ENCODE data around the gene BCO2.
"Not testable (repeated sequence)": the region's sequence is repeated elsewhere in the genome, so short reads cannot be mapped to it uniquely, and the experiment has no call there.

Gene BCO2

DNA sequence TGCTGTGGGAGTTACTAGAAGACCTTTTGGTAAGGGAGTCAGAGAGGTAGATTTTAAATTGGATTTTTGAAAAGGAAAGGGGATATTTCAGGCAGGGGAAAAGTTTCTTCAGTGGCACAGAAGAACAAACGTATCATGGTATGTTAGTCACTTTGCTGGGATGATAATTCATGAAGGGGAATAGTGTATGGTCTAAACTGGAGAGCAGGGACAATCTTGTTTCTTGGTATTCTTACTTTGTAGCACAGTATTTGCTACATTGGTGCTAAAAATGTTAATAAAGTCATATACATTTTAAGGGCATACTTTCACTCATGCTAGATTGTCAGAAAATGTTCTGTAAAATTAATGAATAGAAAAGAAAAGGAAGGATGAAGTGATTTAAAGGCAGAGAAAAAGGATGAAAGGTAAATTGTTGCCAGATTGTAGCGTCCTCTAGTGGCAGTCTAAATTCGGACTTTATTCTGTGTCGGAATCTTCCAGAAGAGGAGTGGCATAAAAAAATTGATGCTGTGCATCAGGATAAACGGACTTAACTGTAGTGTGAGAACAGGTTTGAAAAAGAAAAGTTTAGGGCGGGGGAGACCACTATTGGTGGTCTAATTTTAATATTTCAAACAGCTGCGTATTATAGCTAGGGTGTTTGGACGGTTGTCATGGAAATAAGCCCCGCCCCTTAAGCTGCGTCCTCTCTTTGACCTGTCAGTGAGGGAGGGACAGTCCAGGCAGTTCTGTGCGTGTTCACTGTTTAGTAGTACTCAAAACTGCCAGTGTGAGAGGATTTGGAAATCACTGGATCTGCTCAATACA, at the start of gene BCO2:
Gene BCO2, plus strand, starts transcription at position 724 of the 810 bp plus-strand sequence. CDS start 90 bp downstream, outside the sequence.
- peak; percentile 93 for DNase-seq

DNA sequence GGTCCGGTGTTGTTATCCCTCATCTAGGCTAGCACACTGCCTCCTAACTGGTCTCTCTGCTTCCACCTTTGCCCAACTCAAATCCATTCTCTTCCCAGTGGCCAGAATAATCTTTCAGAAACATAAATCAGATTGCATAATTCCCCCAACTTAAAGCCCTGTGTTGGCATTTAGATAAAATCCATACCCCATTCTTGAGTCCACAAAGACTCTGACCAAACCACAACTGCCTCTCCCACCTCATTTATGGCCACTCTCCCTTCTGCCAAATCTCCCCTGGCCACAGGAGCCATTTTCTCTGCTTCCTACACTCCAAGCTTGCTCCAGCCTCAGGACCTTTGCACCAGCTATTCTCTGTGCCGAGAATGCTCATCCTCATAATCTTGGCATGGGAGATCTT, 48.3 kb upstream of the BCO2 start:
- DNase-seq: no peak

GRCh38 chr11:112128483-112129121, 46.7 kb upstream of the BCO2 start:
- peak; percentile 28 for DNase-seq

DNA sequence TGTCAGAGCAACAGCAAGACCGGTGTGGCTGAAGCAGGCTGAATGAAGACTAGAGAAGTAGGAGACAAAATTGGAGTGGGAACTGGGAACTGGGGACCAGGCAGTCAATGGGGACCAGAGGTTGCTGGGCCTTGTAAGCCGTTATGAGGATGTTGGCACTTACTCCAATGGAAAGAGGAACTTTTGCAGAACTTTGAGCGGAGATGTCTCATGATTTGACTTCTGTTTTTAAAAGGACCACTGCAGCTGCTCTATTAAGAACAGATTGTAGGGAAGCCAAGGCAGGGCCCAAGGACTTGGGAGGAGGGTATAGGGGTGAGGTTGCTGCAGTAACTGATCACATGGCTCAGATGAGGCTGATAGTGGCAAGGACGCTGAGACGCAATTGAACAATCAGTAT, 45.7 kb upstream of the BCO2 start:
- no peak for DNase-seq

DNA sequence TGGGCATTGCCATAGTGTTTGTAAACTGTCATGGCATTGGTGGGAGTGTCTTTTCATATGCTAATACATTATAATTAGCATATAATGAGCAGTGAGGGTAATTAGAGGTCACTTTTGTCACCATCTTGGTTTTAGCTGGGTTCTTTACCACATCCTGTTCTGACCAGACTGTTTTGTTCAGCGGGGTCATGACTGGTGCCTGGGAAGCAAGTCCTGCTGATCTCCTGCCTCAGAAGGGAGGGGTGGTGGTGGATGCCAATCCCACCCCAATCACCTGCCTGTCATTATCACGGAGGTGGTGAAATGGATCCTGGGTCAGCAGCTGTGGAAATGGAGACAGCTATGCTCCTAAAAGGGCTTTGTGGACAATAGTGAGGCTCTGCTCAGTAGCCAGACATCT, 42.6 kb upstream of the BCO2 start:
- no peak for DNase-seq

DNA sequence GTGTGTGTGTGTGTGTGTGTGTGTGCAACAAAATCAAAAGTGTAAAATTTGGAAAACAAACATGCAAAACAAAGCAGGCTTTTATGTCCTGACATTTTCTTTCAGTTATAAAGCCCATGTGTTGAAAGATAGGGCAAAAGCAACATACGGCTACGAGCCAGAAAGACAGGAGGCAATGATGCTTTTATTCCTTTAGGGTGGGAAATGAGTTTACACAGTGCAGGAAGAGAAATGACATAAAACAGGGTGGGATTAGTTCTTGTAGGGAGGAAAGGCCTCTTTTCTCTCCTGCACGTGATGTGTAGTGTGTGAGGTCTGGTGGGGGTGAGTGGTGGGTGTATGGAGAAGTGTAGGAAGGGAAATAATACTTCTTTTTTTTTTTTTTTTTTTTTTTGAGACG, 40.8 kb upstream of the BCO2 start:
- DNase-seq: no peak

GRCh38 chr11:112143597-112143996, 31.7 kb upstream of the BCO2 start:
- no peak for DNase-seq

GRCh38 chr11:112150517-112150916, 24.8 kb upstream of the BCO2 start:
- DNase-seq: no peak

- DNase-seq: no peak
Measured at GRCh38 chr11:112156153-112156955, 19.0 kb upstream of the BCO2 start.

GRCh38 chr11:112156956-112157766, 18.2 kb upstream of the BCO2 start:
- DNase-seq: no peak

DNA sequence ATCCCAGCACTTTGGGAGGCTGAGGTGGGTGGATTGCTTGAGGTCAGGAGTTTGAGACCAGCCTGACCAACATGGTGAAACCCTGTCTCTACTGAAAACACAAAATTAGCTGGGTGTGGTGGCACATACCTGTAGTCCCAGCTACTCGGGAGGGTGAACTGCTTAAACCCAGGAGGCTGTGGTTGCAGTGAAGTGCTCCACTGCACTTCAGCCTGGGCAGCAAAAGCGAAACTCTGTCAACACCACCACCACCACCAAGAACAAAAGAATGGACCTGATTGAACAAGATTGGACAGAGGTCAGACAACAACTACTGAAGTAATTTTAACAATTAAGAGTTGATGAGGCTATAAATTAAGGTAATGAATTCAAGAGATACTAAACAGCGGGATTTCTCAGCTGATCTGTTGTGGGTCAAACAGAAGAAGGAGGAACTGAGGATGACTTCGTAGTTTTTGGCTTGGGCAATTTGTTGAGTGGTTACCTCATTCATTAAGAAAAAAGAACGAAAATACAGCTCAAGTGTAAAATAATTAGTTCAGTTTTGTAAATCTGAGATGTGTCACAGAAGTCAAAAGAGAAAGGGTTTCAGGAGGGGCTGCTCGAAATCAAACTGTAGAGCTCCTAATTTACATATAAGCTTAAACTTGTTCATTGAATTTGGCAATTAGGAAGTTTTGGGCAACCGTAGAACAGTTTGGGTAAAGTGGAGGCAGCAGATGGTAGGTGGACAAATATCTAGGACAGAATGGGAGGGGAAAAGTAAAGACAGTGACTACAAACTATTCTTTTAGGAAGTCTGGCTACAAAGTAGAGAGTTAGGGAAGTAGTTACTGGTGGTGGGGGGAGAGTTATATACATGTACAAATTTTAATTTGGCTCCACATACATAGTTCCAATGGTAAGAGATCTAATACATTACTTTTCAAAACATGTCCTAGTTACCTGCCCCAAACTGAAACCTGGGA, 15.9 kb upstream of the BCO2 start:
- DNase-seq: no peak

GRCh38 chr11:112160091-112160848, 15.0 kb upstream of the BCO2 start:
- no peak for DNase-seq

- DNase-seq: no peak
Measured at GRCh38 chr11:112161012-112161411, 14.3 kb upstream of the BCO2 start.

DNA sequence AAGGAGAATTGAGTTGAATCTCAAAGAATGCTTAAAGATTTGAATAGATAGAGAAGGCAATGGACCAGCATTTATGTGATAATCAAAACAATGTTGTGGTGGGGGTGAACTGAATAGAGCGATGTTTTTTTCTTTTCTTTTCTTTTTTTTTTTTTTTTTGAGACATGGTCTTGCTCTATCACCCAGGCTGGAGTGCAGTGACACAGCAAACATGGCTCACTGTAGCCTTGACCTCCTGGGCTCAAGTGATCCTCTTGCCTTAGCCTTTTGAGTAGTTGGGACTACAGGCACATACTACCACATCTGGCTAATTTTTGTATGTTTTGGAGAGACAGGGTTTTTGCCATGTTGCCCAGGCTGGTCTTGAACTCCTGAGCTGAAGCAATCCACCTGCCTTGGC, 13.1 kb upstream of the BCO2 start:
- DNase-seq: not testable (repeated sequence)

DNA sequence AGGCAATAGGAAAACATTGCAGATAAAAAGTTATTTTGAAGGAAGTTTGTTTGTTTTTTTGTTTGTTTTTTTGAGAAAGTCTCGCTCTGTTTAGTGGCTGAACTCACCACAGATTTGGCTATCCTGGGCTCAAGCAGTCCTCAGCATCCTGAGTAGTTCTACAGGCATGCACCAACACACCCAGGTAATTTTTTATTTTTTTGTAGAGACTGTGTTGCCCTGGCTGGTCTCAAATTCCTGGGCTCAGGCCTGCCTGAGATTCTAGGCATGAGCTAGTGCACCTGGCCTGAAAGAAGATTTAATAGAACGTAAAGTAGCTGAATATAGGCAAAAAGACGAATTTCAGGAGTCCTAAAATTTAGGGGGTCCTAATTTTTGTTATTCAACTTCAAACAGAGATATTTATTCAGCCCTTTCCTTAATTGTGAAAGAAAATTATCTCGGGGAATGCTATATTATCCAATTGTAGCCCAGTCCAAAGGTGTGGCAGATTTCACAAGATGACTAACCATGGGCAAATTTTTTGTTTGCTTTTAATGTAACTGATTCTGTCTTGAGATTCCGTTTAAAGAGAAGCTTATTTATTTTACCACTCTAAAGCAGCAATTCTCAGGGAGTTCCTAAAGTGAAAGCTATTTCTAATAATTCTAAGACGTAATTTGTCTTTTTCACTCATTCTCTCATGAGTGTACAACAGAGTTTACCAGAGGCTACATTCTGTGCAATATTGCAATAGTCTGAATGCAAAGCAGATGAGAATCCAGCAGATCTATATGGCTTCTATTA, 12.4 kb upstream of the BCO2 start:
- DNase-seq: no peak

GRCh38 chr11:112163875-112164685, 11.2 kb upstream of the BCO2 start, which contains the start of gene IL18:
Gene IL18 (minus strand): TSS chr11:112164094. CDS start chr11:112155053, 9,041 bp downstream.
- DNase-seq: no peak

GRCh38 chr11:112165049-112165448, 10.3 kb upstream of the BCO2 start:
- no peak for DNase-seq

DNA sequence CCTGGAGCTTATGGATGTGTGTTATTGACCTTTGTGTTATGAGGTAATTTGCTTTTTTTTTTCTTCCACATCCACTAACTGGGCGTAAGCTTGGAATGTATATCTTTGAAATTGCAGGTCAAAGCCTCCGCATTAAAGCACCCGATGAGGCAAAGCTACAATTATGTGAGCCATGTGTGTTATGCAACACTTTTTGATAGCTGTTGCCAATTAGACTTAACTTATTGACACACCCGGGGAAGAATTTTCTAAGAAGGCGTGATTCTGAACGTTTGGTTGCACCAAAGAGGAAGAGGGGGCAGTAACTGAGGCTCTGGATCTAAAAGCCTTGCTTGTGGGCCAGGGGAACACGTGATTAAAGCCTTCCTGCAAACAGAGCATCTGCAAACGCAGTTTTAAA, 8.8 kb upstream of the BCO2 start:
- DNase-seq: no peak

DNA sequence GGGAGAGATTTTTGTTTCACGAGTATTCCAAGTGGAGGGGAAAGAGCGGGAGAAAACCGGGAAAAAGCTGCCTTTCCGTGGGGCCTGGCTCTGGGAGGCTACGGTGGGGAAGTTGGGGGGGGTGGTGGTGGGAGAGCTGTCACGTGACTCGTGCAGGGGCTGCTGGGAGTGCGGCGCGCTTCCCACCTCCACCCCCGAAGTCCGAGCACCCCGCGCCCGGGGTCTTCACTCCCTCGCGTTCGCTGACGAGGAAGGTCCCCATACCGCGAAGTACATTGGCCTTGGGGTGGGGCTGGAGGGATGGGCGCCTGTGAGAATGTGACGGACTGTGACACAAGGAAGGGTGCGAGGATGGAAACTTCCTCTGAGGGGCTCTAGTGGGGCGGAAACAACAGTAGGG, 8.2 kb upstream of the BCO2 start, which contains the start of gene TEX12:
Gene TEX12, plus strand, starts transcription at position 228 of the 400 bp plus-strand sequence. CDS start 1,897 bp downstream, outside the sequence.
- DNase-seq: no peak
